Eye (tissue), 1 donor: ENCODE data around the gene ARSB.
"Not testable (repeated sequence)": the region's sequence is repeated elsewhere in the genome, so short reads cannot be mapped to it uniquely, and the experiment has no call there.

Experiments
- DNase-seq: peaks from one replicate; pipeline ENCODE4 v3.0.0-alpha.2; 2015

The ARSB gene

DNA sequence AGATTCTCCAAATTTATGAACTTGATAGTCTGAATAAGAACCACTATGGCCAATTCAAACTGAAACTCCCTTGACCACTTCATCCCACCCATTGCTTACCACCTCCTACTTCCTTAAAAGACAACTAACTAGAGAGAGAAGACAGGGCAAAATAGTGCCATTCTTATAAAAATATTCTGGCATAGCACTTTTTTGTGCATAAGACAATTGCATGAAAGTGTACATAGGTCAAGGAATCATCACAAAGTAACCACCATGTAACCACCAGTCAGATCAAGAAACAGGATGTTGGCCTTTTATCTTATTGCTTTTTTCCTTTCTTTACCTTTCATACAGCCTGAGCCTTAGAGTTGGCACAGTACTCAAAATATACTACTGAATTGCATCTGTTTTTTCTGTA, 8.1 kb upstream of the ARSB start:
- no peak for DNase-seq

DNA sequence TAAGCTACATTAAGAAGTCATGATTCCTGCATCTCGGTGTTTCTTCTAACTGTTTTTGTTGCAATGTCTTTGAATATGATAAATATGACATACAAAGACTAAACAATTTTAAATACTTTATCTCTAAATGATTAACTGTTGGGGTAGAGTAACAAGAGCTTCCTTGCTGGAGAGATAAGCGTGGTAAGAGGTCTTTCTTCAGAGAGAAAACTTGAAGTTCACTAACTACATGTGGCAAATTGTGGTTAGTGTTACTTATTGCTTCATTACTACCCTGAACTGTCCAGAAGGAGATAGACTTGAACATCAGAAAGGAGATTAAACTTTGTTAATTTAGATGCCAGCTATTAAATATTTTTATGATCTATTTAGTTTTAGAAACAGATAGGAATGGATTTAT, 7.0 kb upstream of the ARSB start:
- no peak for DNase-seq

DNA sequence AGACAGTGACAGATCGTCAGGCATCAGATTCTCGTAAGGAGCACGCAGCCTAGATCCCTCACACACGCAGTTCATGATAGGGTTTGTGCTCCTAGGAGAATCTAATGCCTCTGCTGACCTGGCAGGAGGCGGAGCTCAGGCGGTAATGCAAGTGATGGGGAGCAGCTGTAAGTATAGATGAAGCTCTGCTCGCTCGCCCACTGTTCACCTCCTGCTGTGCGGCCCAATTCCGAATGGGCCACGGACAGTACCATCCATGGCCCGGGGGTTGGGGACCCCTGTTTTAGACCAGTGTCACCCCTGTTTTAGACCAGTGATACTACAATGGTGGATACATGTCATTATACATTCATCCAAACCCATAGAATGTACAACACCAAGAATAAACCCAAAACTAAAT, 4.0 kb upstream of the ARSB start:
- no peak for DNase-seq

- DNase-seq, result peak; percentile 76
Measured at GRCh38 chr5:78985725-78986223, 664 bp upstream of the ARSB start.

- peak; percentile 95 for DNase-seq
Measured at GRCh38 chr5:78984439-78985115, 533 bp downstream of the ARSB start.

DNA sequence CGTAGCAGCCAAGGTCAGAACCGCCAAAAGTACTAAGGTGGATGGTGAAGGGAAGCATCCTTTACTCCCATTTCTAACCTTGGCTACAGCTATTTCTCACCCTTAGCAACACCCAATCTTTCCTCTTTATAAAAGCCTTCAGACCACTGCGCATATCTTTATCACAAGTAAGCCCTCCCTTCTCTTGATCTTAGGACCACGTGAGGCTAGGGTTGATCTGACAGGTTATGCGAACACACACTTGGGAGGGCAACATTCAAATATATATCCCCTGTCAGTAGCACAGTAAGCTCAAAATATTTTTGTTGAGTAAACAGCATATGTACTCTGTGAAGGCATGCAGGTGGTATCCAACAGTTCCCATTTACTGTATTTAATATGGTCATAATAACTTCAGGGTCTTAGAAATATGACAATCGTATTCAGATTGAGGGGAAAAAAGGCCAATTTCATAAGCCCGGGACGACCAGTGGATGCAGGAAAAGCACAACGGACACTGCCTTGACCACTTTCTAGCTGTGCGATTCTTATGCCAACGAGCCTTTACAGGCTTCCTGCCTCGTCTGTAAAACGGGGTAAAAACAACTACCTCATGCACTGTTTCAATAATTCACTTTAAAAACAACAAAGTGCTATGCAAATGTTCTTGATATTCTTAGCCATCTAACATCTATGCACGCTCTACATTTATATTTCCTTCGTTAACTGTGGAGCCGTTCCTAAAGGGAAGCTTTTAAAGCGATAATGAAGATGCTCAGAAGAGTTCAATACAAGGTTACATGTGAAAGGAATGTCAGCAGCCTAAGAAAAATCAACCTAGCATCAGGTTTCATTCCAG, 1.3 kb downstream of the ARSB start:
- DNase-seq, result peak; percentile 84

DNA sequence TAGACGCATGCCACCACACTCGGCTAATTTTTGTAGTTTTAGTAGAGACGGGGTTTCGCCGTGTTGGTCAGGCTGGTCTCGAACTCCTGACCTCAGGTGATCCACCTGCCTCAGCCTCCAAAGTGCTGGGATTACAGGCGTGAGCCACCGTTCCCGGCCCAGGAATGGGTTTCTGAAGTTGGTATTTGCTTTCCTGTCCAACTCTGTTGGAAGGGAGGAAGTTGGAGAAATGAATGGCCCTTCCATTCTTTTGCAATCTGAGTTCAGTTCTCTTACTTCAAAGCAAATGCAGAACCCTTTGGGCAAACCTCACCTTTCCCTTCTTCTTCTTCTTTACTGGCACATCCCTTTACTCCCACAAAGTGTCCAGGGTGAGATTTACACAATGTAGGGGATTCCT, 1.9 kb downstream of the ARSB start:
- DNase-seq, result not testable (repeated sequence)

- no peak for DNase-seq
Measured at GRCh38 chr5:78979909-78980308, 5.2 kb downstream of the ARSB start.

GRCh38 chr5:78979117-78979742, 5.9 kb downstream of the ARSB start:
- DNase-seq, result no peak

GRCh38 chr5:78975035-78975434, 10.1 kb downstream of the ARSB start:
- DNase-seq, result no peak

- no peak for DNase-seq
Measured at GRCh38 chr5:78974601-78975000, 10.5 kb downstream of the ARSB start.

DNA sequence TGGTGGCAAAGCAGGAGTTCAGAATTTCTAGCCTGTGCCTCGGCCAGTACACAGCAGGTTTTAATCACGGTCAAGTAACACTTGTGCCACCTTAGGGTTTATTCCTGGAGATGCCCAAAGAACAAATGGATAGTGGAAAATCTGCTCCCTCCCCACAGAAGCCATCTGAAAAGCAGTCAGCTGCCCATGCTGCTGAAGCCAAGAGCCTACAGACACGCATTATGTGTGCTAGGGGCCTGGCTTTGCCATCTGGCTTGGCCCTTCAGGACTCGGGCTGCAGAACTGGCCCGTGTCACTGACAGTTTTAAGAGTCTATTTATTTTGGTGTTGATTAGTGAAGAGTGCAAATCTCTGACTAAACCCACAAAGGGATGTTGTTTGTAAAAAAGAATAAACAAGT, 11.1 kb downstream of the ARSB start:
- no peak for DNase-seq

DNA sequence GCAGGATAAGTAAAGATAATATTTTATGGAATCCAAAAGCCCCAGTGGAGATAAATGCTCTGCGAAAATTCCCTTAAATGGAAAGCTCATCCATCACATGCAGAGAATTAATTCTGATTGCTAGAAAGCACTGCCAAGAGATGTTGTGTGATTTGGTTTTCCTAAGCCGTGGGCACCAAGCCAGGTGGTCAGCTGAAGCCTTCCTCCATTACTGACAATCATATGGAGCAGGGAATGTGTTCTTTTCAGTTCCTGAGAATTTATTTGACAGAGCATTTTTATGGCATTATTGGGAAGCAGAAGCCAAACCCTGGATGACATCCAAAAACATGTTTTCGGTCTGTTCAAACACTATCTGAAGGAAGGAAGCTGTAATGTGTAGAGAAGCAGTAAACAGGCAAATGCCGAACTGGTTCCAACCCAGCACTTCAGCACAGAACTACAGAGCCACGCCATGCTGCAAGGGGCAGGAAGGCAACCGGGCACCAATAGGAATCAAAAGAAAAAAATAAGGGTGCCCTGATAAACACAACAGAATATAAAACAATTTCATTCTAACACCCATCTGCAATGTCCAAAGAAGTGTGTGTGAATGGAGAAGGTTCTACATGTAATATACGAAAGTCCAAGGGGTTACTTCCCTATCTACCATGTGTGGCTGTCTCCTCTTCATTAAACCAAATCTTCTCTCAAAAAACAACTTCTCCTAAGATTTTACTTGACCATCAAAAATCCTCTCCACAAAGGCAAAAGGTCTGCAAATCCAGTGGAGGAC, 12.3 kb downstream of the ARSB start:
- peak; percentile 65 for DNase-seq

- DNase-seq, result no peak
Measured at GRCh38 chr5:78971998-78972397, 13.1 kb downstream of the ARSB start.

DNA sequence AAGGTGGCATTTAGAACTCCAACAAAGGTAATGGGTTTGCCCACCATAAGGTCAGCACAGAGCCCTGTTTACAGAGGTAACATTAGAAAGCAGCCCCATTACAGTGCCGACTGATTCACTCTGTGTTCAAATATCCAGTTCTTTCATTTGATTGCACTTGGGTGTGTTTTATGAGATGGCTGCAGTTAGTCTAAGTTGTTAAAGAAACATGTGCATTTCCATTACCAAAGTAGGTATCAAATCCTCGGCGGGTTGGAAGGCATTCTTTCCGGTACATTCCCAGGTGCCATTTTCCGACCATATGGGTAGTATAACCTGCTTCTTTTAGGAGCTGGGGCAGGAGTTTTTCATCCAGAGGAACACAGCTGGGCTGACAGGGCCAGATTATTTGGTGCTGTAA, 16.3 kb downstream of the ARSB start:
- DNase-seq, result no peak

GRCh38 chr5:78964889-78965288, 20.2 kb downstream of the ARSB start:
- peak; percentile 85 for DNase-seq

- DNase-seq, result no peak
Measured at GRCh38 chr5:78961743-78962142, 23.4 kb downstream of the ARSB start.

GRCh38 chr5:78959767-78960166, 25.3 kb downstream of the ARSB start:
- no peak for DNase-seq

GRCh38 chr5:78958672-78959445, 26.3 kb downstream of the ARSB start:
- DNase-seq, result no peak

DNA sequence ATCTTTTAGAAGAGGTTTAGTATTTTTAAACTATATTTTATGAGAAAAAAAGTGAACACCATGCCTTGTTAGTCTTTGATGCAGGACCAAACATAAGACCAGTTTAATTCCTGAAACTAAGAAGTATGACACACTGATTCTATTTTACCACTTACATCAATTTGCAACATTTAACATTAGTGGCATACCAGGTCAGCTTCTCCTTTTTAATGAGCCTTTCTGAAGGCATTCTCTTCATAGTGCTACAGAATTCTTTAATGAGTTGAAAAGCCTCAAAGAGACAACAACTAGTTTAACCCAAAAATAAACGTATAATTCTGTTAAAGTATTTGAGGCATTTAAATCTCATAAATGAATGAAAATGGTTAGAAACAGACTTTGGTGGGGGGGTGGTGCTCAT, 28.2 kb downstream of the ARSB start:
- no peak for DNase-seq

DNA sequence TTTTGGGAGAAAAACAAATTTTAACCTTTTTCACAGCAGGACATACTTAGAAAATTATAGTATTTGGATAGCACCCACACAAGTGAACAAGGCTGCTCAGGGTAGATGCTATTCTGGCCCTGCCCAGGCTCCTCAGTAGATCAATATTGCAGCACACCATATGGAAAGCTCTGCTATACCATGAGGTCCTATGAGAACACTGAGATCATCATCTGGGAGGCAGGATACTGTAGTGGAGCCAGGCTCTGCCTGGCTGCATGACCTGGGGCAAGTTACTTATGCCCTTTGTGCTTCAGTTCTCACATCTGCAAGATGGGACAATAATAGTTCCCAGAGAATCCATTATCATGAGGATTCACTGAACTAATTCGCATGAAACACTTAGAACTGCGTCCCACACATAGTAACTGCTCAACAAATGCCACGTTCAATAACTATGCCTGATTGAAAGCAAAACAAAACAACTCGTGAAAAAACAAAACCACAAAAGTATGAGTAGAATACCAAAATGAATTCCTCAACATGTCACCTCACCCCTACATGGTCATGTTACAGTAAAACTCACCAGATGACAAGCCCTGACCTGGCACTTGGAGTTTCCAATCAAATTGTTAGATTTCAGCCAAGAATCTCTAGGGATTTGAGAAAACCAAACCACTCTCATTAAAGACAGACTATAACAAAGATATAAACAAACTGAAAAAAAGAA, 31.9 kb downstream of the ARSB start:
- no peak for DNase-seq

DNA sequence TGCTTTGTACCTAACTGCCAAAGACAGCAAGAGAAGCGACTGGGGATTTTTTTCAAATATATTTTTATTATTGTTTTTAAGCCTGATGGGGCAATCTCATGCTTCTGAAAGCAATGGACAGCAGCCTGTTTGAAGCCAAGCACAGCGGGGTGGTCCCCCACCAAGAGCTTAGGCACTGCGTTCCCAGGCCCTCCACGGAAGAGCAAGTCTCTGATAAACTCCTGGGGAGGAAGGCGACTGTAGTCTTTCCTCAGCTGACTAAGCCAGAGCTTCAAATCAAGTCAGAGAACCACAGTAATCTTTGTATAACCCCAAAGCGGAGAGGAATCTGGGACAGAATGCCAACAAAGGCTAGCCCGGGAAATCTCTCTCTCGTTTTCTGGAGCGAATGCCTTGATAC, 54.4 kb downstream of the ARSB start:
- DNase-seq, result peak; percentile 62
